ENCODE measurements around the gene WBP1L. TPM values are rescaled to one million over a fixed set of nuclear protein-coding genes. Genes with fewer than 3 reads are reported as not detected.
A peak's percentile ranks its signal among the peaks of the same experiment; 100 is the strongest.

Gene WBP1L
- total and polyA plus RNA-seq, 2 of the 13 experiments (the other 11 are each of a cell fraction or from before 2014, with no cell fraction given) = 8.3 to 12.3 TPM

DNA sequence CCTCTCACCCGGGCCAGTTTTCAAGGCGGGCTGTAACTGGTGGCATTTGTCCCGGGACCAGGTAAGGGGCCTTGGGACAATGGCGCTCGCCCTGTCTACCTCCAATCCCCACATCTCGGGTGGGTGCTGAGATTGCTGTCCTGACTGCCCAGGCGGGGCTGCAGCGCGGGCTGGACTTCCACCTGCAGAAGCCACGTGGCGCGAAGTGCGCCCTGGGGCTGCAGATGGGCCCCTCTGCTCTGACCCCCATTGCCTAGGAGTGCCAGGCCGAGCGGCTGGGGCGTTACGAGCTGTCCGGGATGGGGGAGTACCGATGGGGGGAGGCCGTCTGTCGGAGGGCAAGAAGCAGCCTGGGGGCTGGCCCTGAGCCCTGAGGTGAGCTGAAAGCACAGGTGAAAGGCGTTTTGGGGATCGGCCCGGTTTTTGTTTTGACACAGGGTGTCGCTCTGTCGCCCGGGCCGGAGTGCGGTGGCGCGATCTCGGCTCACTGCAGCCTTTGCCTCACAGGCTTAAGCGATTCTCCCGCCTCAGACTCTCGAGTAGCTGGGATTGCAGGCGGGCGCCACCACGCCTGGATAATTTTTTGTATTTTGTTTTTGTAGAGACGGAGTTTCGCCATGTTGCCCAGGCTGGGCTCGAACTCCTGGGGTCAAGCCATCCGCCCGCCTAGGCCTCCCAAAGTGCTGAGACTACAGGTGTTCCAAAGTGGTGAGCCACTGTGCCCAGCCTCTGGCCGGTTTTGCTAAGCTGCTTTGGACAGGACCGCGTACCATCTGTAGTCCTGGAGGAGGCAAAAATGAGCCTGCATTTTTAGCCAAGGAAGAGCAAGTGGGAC lies 28.9 kb upstream of the WBP1L start, which contains the start of gene SFXN2 (continued):
- TF ChIP-seq ZNF605 (CRISPR knock-in tag; IDR thresholded peaks at IDR 0.05) (peak; percentile 94), POLR2AphosphoS5 (IDR thresholded peaks at IDR 0.05; ENCODE audit: low read depth, low read length) (peak; percentile 82), ZNF12 (CRISPR knock-in tag; IDR thresholded peaks at IDR 0.05) (no peak), FOXK1 (CRISPR knock-in tag; IDR thresholded peaks at IDR 0.05; ENCODE audit: borderline replicate concordance, low read depth) (no peak; the same call in 1 of the 2 replicates), YEATS2 (CRISPR knock-in tag; IDR thresholded peaks at IDR 0.05; ENCODE audit: borderline replicate concordance) (no peak), DNMT3B (CRISPR knock-in tag; conservative IDR thresholded peaks at IDR 0.05) (no peak), TCF12 (IDR thresholded peaks at IDR 0.05) (no peak), TCF12 (CRISPR knock-in tag; IDR thresholded peaks at IDR 0.05) (no peak), MXI1 (IDR thresholded peaks at IDR 0.05; ENCODE audit: borderline replicate concordance, low read depth, low read length) (peak; percentile 48), PHF5A (CRISPR knock-in tag; IDR thresholded peaks at IDR 0.05; ENCODE audit: low read depth, unreplicated experiment) (no peak), ZSCAN12 (CRISPR knock-in tag; IDR thresholded peaks at IDR 0.05) (no peak), TOPORS (CRISPR knock-in tag; IDR thresholded peaks at IDR 0.05) (no peak), ZNF570 (CRISPR knock-in tag; IDR thresholded peaks at IDR 0.05; ENCODE audit: borderline replicate concordance) (0 out of 2 replicates have a peak, but pooled peaks have one; percentile 86), CHD4 (IDR thresholded peaks at IDR 0.05; ENCODE audit: borderline replicate concordance, low read length) (no peak), ZNF772 (CRISPR knock-in tag; IDR thresholded peaks at IDR 0.05) (no peak), JUNB (CRISPR knock-in tag; IDR thresholded peaks at IDR 0.05; ENCODE audit: borderline replicate concordance) (no peak), SETDB1 (CRISPR knock-in tag; IDR thresholded peaks at IDR 0.05; ENCODE audit: borderline replicate concordance) (no peak), HNRNPH1 (optimal IDR thresholded peaks at IDR 0.05; ENCODE audit: low read depth, low read length) (no peak), TAF1 (CRISPR knock-in tag; IDR thresholded peaks at IDR 0.05) (peak; percentile 80), ZNF263 (CRISPR knock-in tag; IDR thresholded peaks at IDR 0.05) (no peak), KLF11 (CRISPR knock-in tag; IDR thresholded peaks at IDR 0.05) (no peak)
- TF ChIP-seq, protein P1, sequence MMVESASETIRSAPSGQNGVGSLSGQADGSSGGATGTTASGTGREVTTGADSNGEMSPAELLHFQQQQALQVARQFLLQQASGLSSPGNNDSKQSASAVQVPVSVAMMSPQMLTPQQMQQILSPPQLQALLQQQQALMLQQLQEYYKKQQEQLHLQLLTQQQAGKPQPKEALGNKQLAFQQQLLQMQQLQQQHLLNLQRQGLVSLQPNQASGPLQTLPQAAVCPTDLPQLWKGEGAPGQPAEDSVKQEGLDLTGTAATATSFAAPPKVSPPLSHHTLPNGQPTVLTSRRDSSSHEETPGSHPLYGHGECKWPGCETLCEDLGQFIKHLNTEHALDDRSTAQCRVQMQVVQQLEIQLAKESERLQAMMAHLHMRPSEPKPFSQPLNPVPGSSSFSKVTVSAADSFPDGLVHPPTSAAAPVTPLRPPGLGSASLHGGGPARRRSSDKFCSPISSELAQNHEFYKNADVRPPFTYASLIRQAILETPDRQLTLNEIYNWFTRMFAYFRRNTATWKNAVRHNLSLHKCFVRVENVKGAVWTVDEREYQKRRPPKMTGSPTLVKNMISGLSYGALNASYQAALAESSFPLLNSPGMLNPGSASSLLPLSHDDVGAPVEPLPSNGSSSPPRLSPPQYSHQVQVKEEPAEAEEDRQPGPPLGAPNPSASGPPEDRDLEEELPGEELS (CRISPR knock-in tag; IDR thresholded peaks at IDR 0.05) = no peak
- TF ChIP-seq, protein P2, sequence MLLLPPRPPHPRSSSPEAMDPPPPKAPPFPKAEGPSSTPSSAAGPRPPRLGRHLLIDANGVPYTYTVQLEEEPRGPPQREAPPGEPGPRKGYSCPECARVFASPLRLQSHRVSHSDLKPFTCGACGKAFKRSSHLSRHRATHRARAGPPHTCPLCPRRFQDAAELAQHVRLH (CRISPR knock-in tag; IDR thresholded peaks at IDR 0.05; ENCODE audit: borderline replicate concordance, low read depth) = no peak; the same call in 1 of the 2 replicates
- TF ChIP-seq, protein P3, sequence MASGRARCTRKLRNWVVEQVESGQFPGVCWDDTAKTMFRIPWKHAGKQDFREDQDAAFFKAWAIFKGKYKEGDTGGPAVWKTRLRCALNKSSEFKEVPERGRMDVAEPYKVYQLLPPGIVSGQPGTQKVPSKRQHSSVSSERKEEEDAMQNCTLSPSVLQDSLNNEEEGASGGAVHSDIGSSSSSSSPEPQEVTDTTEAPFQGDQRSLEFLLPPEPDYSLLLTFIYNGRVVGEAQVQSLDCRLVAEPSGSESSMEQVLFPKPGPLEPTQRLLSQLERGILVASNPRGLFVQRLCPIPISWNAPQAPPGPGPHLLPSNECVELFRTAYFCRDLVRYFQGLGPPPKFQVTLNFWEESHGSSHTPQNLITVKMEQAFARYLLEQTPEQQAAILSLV (CRISPR knock-in tag; IDR thresholded peaks at IDR 0.05; ENCODE audit: borderline replicate concordance) = peak; percentile 30; the same call in 1 of the 2 replicates
- TF ChIP-seq, protein P4, sequence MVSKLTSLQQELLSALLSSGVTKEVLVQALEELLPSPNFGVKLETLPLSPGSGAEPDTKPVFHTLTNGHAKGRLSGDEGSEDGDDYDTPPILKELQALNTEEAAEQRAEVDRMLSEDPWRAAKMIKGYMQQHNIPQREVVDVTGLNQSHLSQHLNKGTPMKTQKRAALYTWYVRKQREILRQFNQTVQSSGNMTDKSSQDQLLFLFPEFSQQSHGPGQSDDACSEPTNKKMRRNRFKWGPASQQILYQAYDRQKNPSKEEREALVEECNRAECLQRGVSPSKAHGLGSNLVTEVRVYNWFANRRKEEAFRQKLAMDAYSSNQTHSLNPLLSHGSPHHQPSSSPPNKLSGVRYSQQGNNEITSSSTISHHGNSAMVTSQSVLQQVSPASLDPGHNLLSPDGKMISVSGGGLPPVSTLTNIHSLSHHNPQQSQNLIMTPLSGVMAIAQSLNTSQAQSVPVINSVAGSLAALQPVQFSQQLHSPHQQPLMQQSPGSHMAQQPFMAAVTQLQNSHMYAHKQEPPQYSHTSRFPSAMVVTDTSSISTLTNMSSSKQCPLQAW (CRISPR knock-in tag; IDR thresholded peaks at IDR 0.05) = no peak
